ENCODE data around the gene PABPC1L2A.
"Not testable (repeated sequence)": the region's sequence is repeated elsewhere in the genome, so short reads cannot be mapped to it uniquely, and the experiment has no call there.

PABPC1L2A gene

DNA sequence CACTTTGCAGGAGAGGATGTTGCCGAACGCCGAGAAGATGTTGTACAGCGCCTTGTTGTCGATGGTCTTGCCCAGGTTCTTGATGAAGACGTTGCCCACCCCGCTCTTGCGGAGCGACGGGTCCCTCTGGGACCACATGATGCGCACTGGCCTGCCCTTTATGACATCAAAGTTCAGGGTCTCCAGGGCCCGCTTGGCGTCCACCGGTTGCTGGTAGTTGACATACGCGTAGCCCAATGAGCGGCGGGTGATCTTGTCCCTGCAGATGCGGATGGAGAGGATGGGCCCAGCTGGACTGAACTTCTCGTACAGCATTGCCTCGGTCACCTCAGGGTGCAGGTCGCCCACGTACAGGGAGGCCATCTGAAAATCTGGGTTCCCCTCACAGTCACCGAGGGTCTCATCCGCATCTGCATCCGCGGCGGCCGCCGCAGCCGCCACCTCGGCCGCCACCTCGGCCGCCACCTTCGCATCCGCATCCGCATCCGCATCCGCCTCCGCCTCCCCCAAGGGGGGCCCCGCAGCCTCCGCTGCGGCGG lies at the start of gene PABPC1L2A:
Gene PABPC1L2A, minus strand, starts transcription at position 489 of the 539 bp plus-strand sequence. Its CDS starts 126 bp downstream, at position 363.
- not testable (repeated sequence) for DNase-seq (ENCODE audit: low spot score)

- DNase-seq (ENCODE audit: low spot score) = no peak
Measured at GRCh38 chrX:73127700-73128241, 48.5 kb upstream of the PABPC1L2A start.

DNA sequence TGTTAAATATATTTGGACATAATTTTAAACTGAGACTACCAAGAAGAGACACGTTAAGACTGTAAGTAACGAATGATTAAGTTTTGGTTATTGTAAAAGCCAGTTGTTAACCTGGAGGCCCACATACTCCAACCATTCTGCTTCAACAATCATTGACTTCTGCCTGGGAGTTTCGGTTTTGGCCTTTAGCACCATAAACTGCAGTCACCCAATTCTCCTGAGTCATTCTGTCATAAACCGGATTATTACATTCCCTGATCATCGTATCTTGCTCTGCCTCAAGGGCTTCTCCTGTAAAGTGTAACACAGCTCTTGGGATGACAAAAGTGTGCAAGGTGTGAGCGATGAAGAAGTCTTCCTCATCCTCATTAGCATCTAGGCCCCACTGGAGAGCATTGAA lies 46.9 kb upstream of the PABPC1L2A start:
- no peak for DNase-seq (ENCODE audit: low spot score)

GRCh38 chrX:73099505-73099904 lies 20.2 kb upstream of the PABPC1L2A start:
- not testable (repeated sequence) for DNase-seq (ENCODE audit: low spot score)

- not testable (repeated sequence) for DNase-seq (ENCODE audit: low spot score)
Measured at GRCh38 chrX:73086766-73087165, 7.5 kb upstream of the PABPC1L2A start.

GRCh38 chrX:73079884-73080283 lies 572 bp upstream of the PABPC1L2A start:
- not testable (repeated sequence) for DNase-seq (ENCODE audit: low spot score)

DNA sequence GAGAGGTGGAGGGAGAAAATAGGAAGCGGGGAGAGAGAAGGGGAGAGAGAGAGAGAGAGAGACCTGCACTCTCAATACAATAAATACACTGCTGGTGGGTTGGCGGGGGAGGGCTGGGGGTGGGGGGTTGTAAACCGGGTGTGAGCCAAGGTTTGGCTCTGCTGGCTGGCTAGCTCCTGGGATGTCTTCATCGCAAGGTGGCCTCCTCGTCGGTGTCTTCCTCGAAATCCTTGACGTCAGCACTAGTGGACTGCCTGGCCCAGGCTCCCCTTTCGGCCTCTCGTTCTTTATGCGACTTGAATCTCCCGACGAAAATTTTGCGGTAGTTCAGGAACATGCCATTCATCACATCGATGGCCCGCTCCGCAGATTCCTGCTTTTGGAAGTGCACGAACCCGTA lies 715 bp downstream of the PABPC1L2A start:
- not testable (repeated sequence) for DNase-seq (ENCODE audit: low spot score)

- DNase-seq (ENCODE audit: low spot score) = no peak
Measured at GRCh38 chrX:73076838-73077237, 2.5 kb downstream of the PABPC1L2A start.

DNA sequence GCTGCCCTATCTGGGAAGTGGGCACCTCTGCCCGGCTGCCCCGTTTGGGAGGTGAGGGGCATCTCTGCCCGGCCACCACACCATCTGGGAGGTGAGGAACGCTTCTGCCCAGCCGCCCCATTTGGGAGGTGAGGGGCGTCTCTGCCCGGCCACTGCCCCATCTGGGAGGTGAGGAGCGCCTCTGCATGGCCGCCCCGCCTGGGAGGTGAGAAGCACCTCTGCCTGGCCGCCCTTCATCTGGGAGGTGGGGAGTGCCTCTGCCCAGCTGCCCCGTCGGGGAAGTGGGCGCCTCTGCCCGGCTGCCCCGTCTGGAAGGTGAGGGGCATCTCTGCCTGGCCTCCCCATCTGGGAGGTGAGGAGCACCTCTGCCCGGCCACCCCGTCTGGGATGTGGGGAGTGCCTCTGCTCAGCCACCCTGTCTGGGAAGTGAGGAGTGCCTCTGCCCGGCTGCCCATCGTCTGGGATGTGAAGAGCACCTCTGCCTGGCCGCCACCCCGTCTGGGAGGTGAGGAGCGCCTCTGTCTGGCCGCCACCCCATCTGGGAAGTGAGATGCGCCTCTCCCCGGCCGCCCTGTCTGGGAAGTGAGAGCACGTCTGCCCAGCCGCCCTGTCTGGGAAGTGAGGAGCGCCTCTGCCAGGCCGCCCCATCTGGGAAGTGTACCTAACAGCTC lies 9.8 kb downstream of the PABPC1L2A start:
- no peak for DNase-seq (ENCODE audit: low spot score)

DNA sequence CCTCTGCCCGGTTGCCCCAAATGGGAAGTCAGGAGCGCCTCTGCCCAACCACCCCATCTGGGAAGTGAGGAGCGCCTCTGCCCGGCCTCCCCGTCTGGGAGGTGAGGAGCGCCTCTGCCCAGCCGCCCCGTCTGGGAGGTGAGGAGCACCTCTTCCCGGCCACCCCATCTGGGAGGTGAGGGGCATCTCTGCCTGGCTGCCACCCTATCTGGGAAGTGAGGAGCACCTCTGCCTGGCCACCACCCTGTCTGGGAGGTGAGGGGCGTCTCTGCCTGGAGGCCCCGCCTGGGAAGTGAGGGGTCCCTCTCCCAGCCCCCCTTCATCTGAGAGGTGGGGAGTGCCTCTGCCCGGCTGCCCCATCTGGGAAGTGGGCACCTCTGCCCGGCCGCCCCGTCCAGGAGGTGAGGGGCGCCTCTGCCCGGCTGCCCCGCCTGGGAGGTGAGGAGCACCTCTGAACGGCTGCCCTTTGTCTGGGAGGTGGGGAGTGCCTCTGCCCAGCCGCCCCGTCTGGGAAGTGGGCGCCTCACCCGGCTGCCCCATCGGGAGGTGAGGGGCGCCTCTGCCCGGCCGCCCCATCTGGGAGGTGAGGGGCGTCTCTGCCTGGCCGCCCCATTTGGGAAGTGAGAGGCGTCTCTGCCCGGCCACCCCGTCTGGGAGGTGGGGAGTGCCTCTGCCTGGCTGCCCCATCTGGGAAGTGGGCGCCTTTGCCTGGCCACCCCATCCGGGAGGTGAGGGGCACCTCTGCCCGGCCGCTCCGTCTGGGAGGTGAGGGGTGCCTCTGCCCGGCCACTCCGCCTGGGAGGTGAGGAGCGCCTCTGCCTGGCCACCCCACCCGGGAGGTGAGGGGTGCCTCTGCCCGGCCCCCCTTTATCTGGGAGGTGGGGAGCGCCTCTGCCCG lies 10.6 kb downstream of the PABPC1L2A start:
- DNase-seq (ENCODE audit: low spot score) = no peak

DNA sequence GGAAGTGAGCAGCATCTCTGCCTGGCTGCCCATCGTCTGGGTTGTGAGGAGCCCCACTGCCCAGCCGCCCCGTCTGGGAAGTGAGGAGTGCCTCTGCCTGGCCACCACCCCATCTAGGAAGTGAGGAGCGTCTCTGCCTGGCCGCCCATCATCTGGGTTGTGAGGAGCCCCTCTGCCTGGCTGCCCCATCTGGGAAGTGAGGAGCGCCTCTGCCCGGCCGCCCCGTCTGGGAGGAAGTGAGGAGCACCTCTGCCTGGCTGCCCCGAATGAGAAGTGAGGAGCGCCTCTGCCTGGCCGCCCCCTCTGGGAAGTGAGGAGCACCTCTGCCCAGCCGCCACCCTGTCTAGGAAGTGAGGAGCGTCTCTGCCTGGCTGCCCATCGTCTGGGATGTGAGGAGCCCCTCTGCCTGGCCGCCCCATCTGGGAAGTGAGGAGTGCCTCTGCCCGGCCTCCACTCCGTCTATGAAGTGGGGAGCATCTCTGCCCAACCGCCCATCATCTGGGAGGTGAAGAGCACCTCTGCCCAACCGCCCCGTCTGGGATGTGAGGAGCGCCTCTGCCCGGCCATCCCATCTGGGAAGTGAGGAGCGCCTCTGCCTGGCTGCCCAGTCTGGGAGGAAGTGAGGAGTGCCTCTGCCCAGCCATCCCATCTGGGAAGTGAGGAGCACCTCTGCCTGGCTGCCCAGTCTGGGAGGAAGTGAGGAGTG lies 11.4 kb downstream of the PABPC1L2A start:
- DNase-seq (ENCODE audit: low spot score) = not testable (repeated sequence)

DNA sequence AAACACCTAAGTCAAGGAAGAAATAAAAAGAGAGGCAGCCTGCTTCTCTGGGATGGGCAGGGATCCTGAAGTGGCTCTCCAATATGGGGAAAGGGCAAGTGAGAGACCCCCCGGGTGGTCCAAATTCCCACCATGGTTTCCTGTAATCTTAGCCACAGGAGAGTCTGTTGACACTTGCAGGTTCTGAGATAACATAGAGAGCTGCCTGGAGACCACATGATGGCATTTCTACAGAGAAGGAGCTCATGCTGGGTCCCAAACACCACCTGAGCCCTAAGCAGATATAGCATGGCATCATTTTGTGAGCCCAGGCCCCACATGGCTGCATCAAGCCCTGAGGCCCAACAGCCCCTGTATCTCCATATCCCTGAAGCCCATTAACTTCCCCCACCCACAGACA lies 50.4 kb downstream of the PABPC1L2A start:
- DNase-seq (ENCODE audit: low spot score) = no peak

Measured in hematopoietic multipotent progenitor cell treated with erythropoietin and hydrocortisone succinate and interleukin-3 and kit ligand, for 17 days (in vitro differentiated cells).